ENCODE measurements around the gene MBD5. TPM values are rescaled to one million over a fixed set of nuclear protein-coding genes. Genes with fewer than 3 reads are reported as not detected.

Gene MBD5
- total RNA-seq, 2 experiments from 2014 or later = 13.8 to 46.3 TPM

GRCh38 chr2:147998203-147998602, 22.7 kb upstream of the MBD5 start:
- H3K79me2 ChIP-seq (ENCODE audit: insufficient read depth, low read depth, low read length) = peaks cover 18% of the 10 kb centered on the region; the same call in 1 of the 2 replicates
- H3K27ac ChIP-seq (ENCODE audit: low read depth, low read length, poor library complexity, severe bottlenecking) = no peak overlapping the region
- H3K4me3 ChIP-seq (ENCODE audit: low read depth, low read length, poor library complexity, severe bottlenecking) = no peak overlapping the region
- no peak for DNase-seq (ENCODE audit: low spot score)
- H3K4me2 ChIP-seq (ENCODE audit: low read length) = no peak overlapping the region
- peaks cover 14% of the 10 kb centered on the region; the same call in 1 of the 2 replicates for H3K9me3 ChIP-seq (ENCODE audit: low read length)
- intact Hi-C loops (cut with micrococcal nuclease; ENCODE audit: unreplicated experiment) = no loop called here
- H3K36me3 ChIP-seq (ENCODE audit: insufficient read depth, low read length) = peaks cover 10% of the 10 kb centered on the region; the same call in 1 of the 2 replicates
- H3K9me2 ChIP-seq (ENCODE audit: insufficient read depth, low read length) = no peaks in the 10 kb centered on the region
- TF ChIP-seq EZH2phosphoT487 (IDR thresholded peaks at IDR 0.05; ENCODE audit: borderline replicate concordance, low read depth, low read length) (no peak), CTCF (conservative IDR thresholded peaks at IDR 0.05; ENCODE audit: low read length) (no peak)
- H2AFZ ChIP-seq (ENCODE audit: low read length) = no peak overlapping the region
- BruUV-seq (replicated peaks) = no TSS peak
- ChIA-PET CTCF (ENCODE audit: unreplicated experiment) (no interaction called here), POLR2A (interaction anchor here (0.8 kb wide), 1 partner anchor 10 kb away, joined by 3 read pairs; no protein-coding TSS in a partner anchor)
- no peaks in the 10 kb centered on the region for H3K4me1 ChIP-seq (ENCODE audit: insufficient read depth, low read length, poor library complexity, severe bottlenecking)
- H4K20me1 ChIP-seq (ENCODE audit: insufficient read depth, low read length) = 0 out of 2 replicates have a peak, but pooled peaks cover 6% of the 10 kb centered on the region

- CTCF ChIA-PET (ENCODE audit: unreplicated experiment) = no interaction called here
- H3K79me2 ChIP-seq (ENCODE audit: insufficient read depth, low read depth, low read length) = peaks cover 18% of the 10 kb centered on the region; the same call in 1 of the 2 replicates
- intact Hi-C loops (cut with micrococcal nuclease; ENCODE audit: unreplicated experiment) = no loop called here
Observed at GRCh38 chr2:147999126-147999525, 21.8 kb upstream of the MBD5 start.

More at GRCh38 chr2:147999126-147999525, 21.8 kb upstream of the MBD5 start:
- H3K27ac ChIP-seq (ENCODE audit: low read depth, low read length, poor library complexity, severe bottlenecking) = no peak overlapping the region
- no peaks in the 10 kb centered on the region for H3K9me2 ChIP-seq (ENCODE audit: insufficient read depth, low read length)
- no peaks in the 10 kb centered on the region for H3K4me1 ChIP-seq (ENCODE audit: insufficient read depth, low read length, poor library complexity, severe bottlenecking)
- BruUV-seq (replicated peaks) = no TSS peak
- H3K4me3 ChIP-seq (ENCODE audit: low read depth, low read length, poor library complexity, severe bottlenecking) = no peak overlapping the region
- H3K36me3 ChIP-seq (ENCODE audit: insufficient read depth, low read length) = peaks cover 10% of the 10 kb centered on the region; the same call in 1 of the 2 replicates
- no peak overlapping the region for H2AFZ ChIP-seq (ENCODE audit: low read length)
- no peak for TF ChIP-seq CTCF (conservative IDR thresholded peaks at IDR 0.05; ENCODE audit: low read length)
- no peak for TF ChIP-seq EZH2phosphoT487 (IDR thresholded peaks at IDR 0.05; ENCODE audit: borderline replicate concordance, low read depth, low read length)
- 0 out of 2 replicates have a peak, but pooled peaks cover 6% of the 10 kb centered on the region for H4K20me1 ChIP-seq (ENCODE audit: insufficient read depth, low read length)
- peaks cover 14% of the 10 kb centered on the region; the same call in 1 of the 2 replicates for H3K9me3 ChIP-seq (ENCODE audit: low read length)
- no peak overlapping the region for H3K4me2 ChIP-seq (ENCODE audit: low read length)
- POLR2A ChIA-PET = interaction anchor here (0.6 to 0.8 kb wide), 3 partner anchors 11 to 295 kb away, joined by 3 to 6 read pairs (median 3); no protein-coding TSS in a partner anchor
- no peak for DNase-seq (ENCODE audit: low spot score)
